Activated T-cell treated with anti-CD3 and anti-CD28 coated beads for 4 hours (primary cell): ENCODE results near the gene SEC22B.
"Not testable (repeated sequence)": the region's sequence is repeated elsewhere in the genome, so short reads cannot be mapped to it uniquely, and the experiment has no call there.

Experiments
- DNase-seq: peaks from one replicate; pipeline ENCODE4 v3.0.0-alpha.2; 2020

Gene SEC22B

DNA sequence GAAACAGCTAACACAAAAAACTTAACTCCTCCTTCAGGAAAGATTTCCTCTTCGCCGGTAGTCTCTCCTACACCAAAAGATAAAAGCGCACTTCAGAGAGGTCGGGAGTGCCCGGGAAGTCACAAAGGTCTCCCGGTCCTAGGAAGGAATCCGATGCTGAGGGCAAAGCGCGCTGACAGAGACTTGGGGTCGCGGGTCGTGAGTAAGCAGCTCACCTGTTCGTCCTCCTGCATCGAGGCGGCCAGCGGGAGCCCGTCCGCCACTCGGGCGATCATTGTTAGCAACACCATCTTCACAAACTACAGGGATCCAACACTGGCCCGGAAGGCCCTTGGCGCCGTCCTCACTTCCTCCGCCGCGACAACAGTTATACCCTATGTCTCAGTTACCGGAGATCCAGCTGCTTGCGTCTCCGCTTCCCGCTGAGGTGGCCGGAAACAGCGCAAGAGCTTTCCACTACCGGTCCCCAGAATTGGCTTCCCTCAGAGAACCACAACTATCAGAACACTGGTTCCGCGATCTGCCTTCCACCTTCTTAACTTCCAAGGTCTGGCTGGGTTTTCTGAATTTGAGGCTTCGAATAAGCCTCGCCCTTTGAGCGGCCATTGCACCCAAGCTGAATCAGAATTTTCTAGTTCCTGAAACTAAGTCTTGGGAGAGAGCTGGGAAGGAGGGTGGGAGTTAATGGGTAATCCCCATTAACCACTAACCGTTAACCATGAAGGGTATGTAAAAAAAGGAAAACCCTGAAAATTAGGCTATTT, at the start of gene SEC22B:
TSS of gene SEC22B (minus strand) at position 429 of the 764 bp plus-strand sequence. CDS start at position 290, 139 bp downstream.
- DNase-seq, result peak; percentile 84

DNA sequence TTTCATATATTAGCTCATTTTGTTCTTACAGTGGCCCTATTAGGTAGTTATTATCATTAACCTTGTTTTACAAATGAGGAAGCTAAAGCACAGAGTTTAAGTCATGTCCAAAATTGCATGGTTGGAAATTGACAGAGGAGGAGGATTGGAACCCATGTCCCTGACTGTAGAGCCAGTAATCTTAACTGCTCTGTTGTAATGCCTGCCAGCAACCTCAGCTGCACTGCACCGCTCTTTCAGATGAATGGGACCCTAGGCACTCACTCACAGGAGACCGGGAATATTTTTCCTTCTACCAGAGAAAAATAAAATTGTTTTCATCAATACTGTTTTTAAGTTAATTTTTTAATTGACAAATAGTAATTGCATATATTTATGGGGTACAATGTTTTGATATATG, 41.6 kb upstream of the SEC22B start:
- not testable (repeated sequence) for DNase-seq

DNA sequence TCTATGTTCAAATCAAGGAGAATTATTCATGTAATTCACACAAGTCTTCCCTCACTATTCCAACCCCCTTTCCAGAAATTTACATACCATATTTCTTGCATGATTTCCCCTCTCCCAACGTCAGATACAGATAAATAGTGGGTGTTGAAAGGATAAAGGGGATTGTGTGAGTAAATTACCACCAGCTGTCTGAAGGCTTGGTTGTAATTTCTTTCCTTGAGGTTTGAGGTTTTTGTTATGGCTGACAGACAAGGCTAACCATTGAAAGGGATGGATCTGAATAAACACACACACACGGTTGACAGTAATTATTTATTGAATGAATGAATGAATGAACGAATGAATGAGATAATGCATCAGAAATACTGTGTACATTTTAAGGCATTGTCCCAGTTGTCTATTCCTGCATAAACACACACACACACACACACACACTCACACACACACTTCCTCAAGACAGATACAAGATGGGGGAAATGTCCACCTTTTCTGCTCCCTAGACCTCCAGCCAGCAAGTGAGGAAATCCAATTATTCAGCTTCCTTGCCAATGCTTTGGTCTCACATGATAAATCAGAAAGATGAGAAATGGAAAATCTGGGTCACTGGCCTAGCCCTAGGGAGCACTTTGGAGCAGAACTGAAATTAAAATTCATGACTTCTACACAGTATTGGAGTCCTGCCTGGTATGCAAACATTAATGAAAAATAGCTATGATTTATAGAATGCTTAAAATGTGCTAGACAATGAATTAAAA, 41.0 kb upstream of the SEC22B start:
- not testable (repeated sequence) for DNase-seq

DNA sequence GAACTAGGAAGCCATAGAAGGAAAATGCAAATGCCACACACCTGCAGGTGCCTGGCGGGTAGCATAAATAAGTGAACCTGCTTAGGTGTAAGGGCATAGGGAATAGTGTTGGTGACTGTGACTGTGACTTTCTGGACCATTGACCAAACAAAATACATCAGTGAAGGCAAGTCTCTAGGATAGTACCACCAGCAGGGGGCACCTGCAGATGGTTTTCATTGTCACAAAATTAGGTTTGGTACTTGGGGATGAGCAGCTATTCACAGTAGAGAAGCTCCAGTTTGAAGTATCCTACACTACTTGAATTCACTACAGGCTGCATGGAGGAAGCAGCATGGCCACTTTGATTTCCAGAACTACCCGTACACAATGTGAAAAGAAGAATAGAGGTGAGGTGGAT, 37.3 kb upstream of the SEC22B start:
- not testable (repeated sequence) for DNase-seq

DNA sequence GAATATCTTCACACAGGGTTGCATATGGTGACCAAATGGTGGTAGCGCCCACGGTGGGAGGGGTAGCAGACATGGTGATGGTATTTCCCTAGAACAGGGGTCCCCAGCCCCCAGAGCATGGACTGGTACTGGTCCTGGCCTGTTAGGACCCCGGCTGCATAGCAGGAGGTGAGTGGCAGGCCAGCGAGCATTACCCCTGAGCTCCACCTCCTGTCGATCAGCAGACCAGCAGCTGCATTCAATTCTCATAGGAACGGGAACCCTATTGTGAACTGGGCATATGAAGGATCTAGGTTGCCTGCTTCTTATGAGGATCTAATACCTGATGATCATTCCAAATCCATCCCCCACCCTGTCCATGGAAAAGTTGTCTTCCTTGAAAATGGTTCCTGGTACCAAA, 34.4 kb upstream of the SEC22B start:
- DNase-seq, result not testable (repeated sequence)

DNA sequence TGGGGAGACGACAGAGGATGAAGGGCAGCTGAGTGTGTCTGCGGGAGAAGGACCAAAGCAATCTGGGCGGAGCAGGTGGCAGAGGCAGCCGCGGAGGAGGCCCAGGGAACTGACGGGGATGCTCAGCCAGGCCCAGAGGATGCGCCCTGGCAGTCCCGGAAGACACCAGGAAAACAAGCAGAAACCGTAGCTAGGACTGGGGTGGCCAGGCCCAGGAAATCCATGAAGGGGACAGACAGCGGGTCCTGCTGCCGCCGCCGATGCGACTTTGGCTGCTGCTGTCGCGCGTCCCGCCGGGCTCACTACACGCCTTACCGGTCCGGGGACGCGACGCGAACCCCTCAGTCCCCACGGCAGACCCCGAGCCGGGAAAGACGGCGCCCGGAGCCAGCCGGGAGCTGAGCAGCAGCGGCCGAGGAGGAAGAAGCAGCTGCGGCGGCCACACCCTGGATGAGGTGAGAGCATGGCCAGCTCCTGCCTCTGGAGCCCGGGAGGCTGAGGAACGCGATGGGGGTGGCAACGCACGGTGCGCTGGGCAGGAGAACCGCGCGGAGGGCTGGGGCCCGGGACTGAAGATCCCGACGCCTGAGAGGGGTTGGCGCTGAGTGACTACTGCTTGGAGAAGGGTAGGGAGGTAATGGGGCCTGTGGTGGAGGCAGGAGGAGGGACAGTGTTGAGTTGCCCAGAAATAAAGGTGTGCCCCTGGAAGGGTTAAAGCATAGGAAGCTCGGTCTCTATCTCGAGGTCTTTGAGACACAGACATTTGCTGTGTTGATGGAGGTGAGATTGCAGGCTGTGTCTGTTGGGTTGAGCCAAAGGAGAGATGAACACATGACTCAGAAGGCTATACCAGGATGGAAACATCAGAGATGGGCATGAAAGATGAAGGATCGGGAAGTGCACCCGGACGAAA, 20.8 kb upstream of the SEC22B start:
- DNase-seq, result not testable (repeated sequence)

DNA sequence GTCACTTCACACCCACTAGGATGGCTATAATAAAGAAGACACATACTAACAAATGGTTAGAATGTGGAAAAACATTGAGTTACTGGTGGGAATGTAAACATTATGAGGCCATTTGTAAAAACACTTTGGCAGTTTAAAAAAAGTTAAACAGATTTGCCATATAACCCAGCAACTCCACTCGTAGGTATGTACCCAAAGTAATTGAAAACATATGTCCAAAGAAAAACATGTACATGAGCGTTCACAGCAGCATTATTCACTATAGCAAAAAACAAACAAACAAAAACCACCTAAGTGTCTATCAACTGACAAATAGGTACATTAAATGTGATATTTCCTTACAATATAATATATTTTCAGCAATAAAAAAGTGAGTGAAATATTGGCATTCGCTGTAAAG, 12.3 kb upstream of the SEC22B start:
- not testable (repeated sequence) for DNase-seq

DNA sequence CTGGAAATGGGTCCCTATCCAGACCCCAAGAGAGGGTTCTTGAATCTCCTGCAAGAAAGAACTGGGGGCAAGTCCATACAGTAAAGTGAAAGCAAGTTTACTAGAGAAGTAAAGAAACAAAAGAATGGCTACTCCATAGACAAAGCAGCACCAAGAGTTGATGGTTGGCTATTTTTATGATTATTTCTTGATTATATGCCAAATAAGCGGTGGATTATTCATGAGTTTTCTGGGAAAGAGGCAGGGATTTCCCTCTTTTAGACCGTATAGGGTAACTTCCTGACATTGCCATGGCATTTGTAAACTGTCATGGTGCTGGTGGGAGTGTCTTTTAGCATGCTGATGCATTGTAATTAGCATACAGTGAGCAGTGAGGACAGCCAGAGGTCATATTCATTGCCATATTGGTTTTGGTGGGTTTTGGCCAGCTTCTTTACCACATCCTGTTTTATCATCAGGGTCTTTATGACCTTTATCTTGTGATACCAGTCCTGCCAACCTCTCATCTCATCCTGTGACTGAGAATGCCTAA, 5.9 kb upstream of the SEC22B start:
- DNase-seq, result not testable (repeated sequence)

DNA sequence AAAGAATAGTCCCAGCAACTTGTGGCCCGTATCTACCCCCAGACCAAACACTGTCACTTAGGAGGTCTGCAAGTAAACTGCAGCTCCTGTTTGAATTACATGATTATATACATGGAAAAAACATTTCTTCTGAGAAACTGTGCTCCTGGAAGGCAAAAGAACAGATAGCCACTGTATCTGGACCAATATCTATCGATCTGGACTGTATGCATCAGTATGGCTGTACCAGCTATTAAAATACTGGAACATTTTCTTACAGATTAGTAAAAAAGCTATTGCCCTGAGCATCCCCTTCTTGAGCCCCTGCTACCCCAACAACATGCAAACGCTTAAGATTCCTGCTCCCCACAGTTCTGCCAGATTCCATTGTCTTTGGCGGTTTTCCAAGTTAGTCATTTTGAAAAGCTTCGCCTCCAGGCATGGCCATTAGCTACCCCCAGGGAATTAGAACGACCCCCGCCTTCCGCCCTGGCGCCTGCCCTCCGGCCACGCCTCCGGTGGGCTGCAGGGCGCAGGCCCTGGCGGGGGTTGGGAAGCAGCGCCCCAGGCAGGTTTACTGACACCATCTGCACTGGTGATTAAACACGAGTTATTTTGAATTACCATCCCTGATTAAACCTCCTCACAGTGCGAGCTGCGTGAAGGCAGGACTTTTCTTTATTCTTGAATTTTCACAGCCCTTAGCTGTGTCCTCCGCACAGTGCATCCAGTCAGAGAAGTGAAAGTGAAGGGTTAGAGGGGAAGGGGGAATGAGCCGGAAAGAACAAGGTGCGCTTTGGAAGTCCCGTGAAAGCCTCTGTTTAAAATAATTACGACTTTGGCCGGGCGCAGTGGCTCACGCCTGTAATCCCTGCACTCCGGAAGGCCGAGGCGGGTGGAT, 3.7 kb upstream of the SEC22B start:
- DNase-seq, result not testable (repeated sequence)

DNA sequence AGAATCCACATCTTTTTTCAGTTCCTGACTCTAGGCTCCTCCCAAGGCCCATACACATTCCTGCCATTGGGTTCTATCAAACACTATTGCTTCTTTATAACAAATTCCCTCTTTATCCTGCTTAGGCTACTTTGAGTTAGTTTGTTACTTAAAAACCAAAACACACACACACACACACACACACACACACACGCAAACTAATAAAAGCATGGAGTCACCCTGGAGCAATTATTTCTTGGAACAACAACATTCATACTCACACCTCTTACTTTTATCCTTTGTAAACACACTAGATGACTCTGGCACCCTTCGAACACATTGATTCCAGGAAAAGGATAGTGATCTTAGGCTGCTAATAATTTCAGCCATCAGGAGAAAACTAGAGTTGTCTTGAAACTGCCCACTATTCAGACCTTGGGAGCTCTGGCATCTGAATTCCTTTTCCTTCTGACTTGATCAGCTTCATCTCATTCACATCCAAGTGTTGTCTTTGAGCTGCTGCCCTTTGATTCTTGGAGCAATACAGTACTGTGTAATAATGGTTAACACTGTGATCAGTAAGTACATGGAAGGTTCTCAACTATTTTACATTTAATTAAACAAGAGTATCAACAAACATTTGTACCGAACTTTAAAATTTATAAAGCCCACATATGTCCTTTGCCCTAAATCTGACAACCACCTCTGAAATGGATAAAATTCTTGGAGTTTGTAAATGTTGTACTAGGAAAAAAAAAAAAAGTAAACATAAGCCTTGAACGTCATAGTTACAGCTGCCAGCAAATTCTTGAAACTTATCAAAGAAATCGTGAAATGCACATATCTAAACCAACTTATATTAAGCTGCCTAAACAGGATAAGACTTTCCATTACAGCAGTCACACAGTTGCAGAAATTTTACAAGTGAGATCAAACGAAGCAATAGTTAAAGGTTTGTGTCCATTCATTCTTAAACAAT, 2.8 kb upstream of the SEC22B start:
- no peak for DNase-seq

DNA sequence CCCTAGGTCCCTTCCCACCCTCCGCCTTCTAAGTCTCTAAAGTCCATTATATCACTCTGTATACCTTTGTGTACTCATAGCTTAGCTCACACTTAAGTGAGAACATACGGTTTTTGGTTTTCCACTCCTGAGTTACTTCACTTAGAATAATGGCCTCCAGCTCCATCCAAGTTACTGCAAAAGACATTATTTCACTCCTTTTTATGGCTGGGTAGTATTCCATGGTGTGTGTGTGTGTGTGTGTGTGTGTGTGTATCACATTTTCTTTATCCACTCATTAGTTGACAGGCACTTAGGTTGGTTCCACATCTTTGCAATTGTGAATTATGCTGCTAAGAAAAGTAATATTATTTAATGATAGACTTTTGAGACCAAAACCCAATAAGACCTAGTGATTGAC, 1.7 kb upstream of the SEC22B start:
- DNase-seq, result not testable (repeated sequence)

DNA sequence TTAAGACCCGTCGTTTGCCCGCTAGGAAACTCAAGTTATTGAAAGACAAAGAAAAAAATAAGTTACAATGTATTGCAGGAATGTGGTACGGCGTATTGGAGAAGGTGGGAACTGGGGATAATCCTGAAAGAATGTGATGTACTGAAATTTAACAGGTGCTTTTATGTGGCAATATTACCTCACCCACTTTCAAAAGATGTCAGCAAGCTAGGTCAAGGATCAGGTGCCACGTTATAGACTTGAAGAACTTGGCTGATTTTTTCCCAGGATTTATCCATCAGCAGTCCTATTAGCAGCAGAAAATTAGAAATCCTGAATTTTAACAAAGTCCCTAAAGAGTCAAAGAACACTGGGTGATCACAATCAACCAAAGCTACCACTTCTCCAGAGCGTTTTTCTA, 632 bp downstream of the SEC22B start:
- not testable (repeated sequence) for DNase-seq

DNA sequence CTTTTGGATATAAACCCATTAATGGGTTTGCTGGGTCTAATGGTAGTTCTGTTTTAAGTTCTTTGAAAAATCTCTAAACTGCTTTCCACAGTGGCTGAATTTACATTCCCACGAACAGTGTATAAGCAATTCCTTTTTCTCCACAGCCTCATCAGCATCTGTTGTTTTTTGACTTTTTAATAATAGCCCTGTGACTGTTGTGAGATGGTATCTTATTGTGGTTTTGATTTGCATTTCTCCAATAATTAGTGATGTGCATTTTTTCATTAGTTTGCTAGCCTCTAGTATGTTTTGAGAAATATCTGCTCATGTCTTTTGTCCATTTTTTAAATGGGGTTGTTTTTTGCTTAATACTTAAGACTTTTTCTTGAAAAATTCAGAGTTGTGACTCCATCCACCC, 11.6 kb downstream of the SEC22B start:
- DNase-seq, result not testable (repeated sequence)

DNA sequence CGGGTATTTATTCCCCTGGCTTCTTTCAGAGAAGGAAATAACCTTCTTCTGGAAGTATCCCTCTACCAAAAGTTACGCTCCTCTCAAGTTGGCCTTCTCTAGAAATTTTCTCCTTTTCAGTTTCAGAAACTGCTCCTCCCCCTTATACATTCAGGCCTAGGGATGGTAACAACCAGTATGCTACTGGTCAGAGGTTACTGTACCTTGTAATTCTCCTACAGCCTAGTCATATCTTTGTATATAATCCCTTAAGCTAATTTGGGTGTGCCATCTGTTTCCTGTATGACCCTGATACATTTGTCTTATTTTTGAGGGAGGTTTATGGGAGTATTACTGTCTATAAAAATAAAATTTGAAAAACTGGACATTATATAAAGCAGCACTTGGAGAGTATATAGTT, 14.3 kb downstream of the SEC22B start:
- not testable (repeated sequence) for DNase-seq

DNA sequence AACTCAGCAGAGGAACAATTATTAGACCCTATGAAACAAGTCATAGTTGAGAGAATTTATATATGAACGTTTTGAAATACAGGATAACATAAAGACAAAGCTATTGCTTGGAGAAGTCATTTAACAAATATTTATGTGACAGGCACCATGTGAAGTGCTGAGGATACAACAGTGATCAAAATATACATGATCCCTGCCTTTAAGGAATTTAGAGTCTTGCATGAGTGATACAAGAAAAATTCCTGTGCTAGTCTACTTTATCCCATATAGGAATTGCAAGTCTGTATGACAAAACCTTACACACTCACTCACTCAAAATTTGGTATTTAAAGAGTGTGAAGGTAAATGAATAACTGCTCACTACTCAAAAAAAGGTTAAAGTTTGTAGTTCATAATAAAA, 17.8 kb downstream of the SEC22B start:
- DNase-seq, result not testable (repeated sequence)

DNA sequence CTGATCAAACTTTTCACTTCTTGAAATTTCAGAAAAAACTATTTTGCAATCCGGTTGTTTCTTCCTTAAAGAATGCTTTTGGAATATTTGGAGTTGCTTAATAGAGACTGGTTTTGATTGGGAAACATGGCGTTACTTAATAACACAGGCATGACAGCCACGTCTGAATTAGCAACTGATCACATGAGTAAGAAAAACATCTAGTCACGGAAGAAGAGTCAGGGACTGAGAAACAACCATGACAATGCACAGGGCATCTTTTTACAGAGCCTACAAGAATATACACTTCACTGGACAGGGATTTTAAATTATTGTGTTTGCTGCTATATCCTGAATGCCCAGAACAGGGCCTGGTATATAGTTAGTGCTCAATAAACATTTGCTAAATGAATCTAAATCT, 18.2 kb downstream of the SEC22B start:
- not testable (repeated sequence) for DNase-seq

DNA sequence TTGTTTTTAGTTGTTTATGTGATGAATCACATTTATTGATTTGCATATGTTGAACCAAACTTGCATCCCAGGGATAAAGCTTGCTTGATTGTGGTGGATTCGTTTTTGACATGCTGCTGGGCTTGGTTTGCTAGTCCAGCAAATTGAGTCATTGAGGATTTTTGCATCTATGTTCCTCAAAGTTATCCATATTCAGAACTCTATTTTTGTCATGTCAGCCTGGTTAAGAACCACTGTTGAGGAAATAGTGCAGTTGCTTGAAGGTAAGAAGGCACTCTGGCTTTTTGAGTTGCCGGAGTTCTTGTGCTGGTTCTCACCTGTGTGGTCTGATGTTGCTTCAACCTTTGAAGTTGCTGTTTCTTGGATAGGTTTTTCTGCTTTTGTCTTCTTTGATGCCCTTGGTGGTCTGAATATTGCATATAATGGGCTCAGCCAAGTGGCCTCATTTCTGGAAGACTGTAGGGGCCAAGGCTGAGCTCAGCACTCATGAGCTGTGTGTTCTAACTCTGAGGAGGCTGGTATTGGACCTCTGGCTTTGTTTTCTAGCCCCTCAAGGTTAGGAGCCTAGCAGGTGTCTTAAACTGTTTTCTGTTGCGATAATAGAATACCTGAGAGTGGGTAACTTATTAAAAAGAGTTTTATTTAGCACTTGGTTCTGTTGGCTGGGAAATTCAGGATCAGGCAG, 26.0 kb downstream of the SEC22B start:
- DNase-seq, result not testable (repeated sequence)

DNA sequence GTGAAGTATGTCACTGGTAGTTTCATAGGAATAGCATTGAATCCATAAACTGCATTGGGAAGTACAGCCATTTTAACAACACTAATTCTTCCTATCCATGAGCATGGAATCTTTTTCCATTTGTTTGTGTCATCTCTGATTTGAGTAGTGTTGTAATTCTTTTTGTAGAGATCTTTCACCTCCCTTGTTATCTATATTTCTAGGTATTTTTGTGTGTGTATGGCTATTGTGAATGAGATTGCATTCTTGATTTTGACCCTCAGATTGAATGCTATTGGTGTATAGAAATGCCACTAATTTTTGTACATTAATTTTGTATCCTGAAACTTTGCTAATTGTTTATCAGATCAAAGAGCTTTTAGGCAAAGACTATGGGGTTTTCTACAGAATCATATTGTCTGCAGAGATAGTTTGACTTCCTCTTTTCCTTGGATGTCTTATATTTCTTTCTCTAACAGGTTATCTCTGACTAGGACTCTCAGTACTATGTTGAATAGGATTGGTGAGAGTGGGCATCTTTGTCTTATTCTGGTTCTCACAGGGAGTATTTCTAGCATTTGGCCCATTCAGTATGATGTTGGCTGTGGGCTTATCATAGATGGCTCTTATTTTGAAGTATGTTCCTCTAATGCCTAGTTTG, 26.8 kb downstream of the SEC22B start:
- DNase-seq, result not testable (repeated sequence)

DNA sequence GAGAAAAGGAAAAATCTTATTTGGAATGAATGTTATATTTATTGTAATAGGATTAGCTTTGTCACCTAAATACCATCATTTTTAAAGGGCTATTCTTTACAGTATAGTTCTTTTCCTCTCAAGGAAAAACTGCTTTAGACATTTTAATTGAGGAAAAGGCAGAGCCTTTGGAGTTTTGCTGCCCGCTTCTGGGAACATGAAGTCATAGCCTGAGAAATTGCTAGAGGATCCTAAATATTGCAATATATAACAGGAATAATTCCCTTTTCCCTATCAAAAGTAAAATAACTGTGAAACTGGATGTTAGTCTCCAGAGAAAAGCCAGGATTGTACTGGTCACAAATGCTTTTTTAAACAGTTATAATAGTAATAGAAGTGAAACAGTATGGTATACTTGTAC, 30.5 kb downstream of the SEC22B start:
- DNase-seq, result not testable (repeated sequence)
